Measurements from ENCODE around the gene IDH2. TPM values are rescaled to one million over a fixed set of nuclear protein-coding genes. Genes with fewer than 3 reads are reported as not detected.

Gene IDH2
- total and polyA plus RNA-seq, 2 of the 13 experiments (the other 11 are each of a cell fraction or from before 2014, with no cell fraction given) = 121 to 145 TPM

DNA sequence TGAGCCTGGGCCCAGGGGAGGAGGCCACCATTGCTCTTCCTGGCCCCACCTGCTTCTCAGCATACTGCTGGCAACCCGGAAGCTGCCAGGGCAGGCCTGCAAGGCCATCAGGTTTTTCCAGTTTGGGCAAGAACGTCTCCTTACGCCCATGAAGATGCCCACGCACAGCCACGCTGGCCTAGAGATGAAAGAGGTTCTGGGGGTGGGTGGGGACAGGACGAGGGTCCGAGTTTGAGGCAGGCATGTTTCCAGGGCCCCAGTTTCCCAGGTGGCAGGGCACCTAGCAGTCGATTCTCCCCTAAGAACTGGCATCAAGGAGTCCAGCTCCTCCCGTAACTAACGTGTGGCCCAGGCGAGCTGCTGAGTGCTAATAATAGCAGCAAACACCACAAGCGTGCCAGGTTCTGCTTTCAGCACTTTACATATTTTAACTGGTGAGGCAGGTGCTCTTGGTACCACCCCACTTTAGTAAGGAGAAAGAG lies 55.3 kb downstream of the IDH2 start:
- peaks cover 4% of the 10 kb centered on the region; the same call in 1 of the 2 replicates for H3K4me1 ChIP-seq (ENCODE audit: insufficient read depth, low read length)
- H3K9me3 ChIP-seq (ENCODE audit: low read length) = no peaks in the 10 kb centered on the region
- WGBS (ENCODE audit: low lambda C conversion rate) = 94% methylated on average over 11 of the region's 12 CpGs
- peaks cover 3% of the 10 kb centered on the region; the same call in 1 of the 2 replicates for H4K20me1 ChIP-seq (ENCODE audit: insufficient read depth, low read length)
- DNase-seq (ENCODE audit: low spot score) = no peak
- intact Hi-C loops (cut with micrococcal nuclease; ENCODE audit: unreplicated experiment) = no loop called here
- no peak overlapping the region for H3K4me3 ChIP-seq (replicated peaks in 1 of 3; ENCODE audit: insufficient read depth in 1 of 3, low read depth in 2 of 3, low read length in 3 of 3)
- H3K79me2 ChIP-seq (ENCODE audit: insufficient read depth, low read length) = peaks cover 4% of the 10 kb centered on the region
- TF ChIP-seq ZNF83 (CRISPR knock-in tag; IDR thresholded peaks at IDR 0.05; ENCODE audit: borderline replicate concordance) (no peak), ZSCAN25 (CRISPR knock-in tag; IDR thresholded peaks at IDR 0.05) (no peak), ZNF790 (CRISPR knock-in tag; IDR thresholded peaks at IDR 0.05; ENCODE audit: borderline replicate concordance) (no peak), ZSCAN22 (CRISPR knock-in tag; IDR thresholded peaks at IDR 0.05) (no peak), CBX5 (CRISPR knock-in tag; IDR thresholded peaks at IDR 0.05; ENCODE audit: borderline replicate concordance) (no peak), PHF20 (CRISPR knock-in tag; IDR thresholded peaks at IDR 0.05) (no peak)
- TF ChIP-seq, protein P1, sequence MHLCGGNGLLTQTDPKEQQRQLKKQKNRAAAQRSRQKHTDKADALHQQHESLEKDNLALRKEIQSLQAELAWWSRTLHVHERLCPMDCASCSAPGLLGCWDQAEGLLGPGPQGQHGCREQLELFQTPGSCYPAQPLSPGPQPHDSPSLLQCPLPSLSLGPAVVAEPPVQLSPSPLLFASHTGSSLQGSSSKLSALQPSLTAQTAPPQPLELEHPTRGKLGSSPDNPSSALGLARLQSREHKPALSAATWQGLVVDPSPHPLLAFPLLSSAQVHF (CRISPR knock-in tag; IDR thresholded peaks at IDR 0.05) = no peak
- no peak overlapping the region for H3K27ac ChIP-seq (ENCODE audit: extremely low read length, insufficient read depth, low read length)
- no TSS peak for BruUV-seq (replicated peaks)
- ChIA-PET POLR2A (no interaction called here), CTCF (ENCODE audit: low intra/inter-chr PET ratio, low total read pairs) (no interaction called here)
- H3K27me3 ChIP-seq (ENCODE audit: control insufficient read depth in 1 of 2, insufficient read depth in 2 of 2, low read length in 2 of 2) = no peaks in the 10 kb centered on the region
- no peak overlapping the region for H2AFZ ChIP-seq (ENCODE audit: low read length)
- in situ Hi-C loops (cut with HindIII; ENCODE audit: extremely low pct_ligation_motif_present, low pct_unique_long_range_greater_than_20kb) = no loop called here
- H3K36me3 ChIP-seq (replicated peaks in 1 of 2; ENCODE audit: control insufficient read depth in 1 of 2, insufficient read depth in 2 of 2, low read length in 2 of 2) = peaks cover 2 to 3% of the 10 kb centered on the region in 2 experiments; a peak in 1 of 5 replicates
- no peak for FAIRE-seq
- no peak for ATAC-seq
- no peak overlapping the region for H3K4me2 ChIP-seq (ENCODE audit: low read depth, low read length)
- no peak overlapping the region for H3K9ac ChIP-seq (ENCODE audit: insufficient read depth, low read depth, low read length)

DNA sequence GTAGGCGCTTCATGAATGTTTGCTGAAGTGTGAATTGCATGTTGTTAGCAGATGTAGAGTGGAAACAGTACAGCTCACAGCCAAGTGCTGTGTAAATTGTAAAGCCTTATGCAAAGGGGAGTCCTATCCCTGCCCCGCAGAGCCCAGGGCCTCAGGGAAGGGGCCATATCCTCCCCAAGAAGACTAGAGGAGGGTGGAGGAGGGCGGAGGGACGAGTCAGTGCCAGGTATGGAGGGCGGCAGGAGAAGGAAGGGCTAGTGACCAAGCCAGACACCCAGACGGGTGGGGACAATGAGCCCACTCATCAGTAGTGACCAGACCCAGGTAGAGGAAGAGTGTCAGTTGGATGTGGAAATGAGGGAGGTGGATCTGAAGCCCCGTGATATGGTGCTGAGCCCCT lies 56.0 kb downstream of the IDH2 start:
- TF ChIP-seq, protein P2, sequence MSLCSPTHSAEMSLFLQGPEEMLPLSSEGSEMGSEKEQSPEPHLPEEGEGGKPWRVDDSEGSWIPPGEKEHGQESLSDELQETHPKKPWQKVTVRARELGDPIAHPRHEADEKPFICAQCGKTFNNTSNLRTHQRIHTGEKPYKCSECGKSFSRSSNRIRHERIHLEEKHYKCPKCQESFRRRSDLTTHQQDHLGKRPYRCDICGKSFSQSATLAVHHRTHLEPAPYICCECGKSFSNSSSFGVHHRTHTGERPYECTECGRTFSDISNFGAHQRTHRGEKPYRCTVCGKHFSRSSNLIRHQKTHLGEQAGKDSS (CRISPR knock-in tag; IDR thresholded peaks at IDR 0.05; ENCODE audit: borderline replicate concordance, low read depth) = no peak
- BruUV-seq (replicated peaks) = no TSS peak
- Histone ChIP-seq H2AFZ (ENCODE audit: low read length) (no peak overlapping the region), H3K9ac (ENCODE audit: insufficient read depth, low read depth, low read length) (no peak overlapping the region), H3K9me3 (ENCODE audit: low read length) (no peaks in the 10 kb centered on the region), H4K20me1 (ENCODE audit: insufficient read depth, low read length) (peaks cover 3% of the 10 kb centered on the region; the same call in 1 of the 2 replicates), H3K4me3 (replicated peaks in 1 of 3; ENCODE audit: insufficient read depth in 1 of 3, low read depth in 2 of 3, low read length in 3 of 3) (no peak overlapping the region), H3K27me3 (ENCODE audit: control insufficient read depth in 1 of 2, insufficient read depth in 2 of 2, low read length in 2 of 2) (no peaks in the 10 kb centered on the region), H3K4me2 (ENCODE audit: low read depth, low read length) (no peak overlapping the region), H3K27ac (ENCODE audit: extremely low read length, insufficient read depth, low read length) (no peak overlapping the region), H3K36me3 (replicated peaks in 1 of 2; ENCODE audit: control insufficient read depth in 1 of 2, insufficient read depth in 2 of 2, low read length in 2 of 2) (peaks cover 2 to 3% of the 10 kb centered on the region in 2 experiments; a peak in 1 of 5 replicates), H3K79me2 (ENCODE audit: insufficient read depth, low read length) (peaks cover 4% of the 10 kb centered on the region), H3K4me1 (ENCODE audit: insufficient read depth, low read length) (no peaks in the 10 kb centered on the region)
- ChIA-PET CTCF (ENCODE audit: low intra/inter-chr PET ratio, low total read pairs) (no interaction called here), POLR2A (interaction anchor here (0.8 to 1.6 kb wide), 2 partner anchors 8 to 41 kb away, joined by 3 to 4 read pairs; no protein-coding TSS in a partner anchor)
- in situ Hi-C loops (cut with HindIII; ENCODE audit: extremely low pct_ligation_motif_present, low pct_unique_long_range_greater_than_20kb) = no loop called here
- no peak for ATAC-seq
- intact Hi-C loops (cut with micrococcal nuclease; ENCODE audit: unreplicated experiment) = no loop called here
- DNase-seq (ENCODE audit: low spot score) = no peak
- WGBS (ENCODE audit: low lambda C conversion rate) = 89% methylated on average over 7 of the region's 7 CpGs
- FAIRE-seq = no peak
